H9 (cell line): ENCODE data around the gene IRX4. TPM values are rescaled to one million over a fixed set of nuclear protein-coding genes. Genes with fewer than 3 reads are reported as not detected.

Source experiments
- DNase-seq: peaks from one replicate; pipeline ENCODE4 v3.0.0-alpha.2; 2017
- H2AFZ ChIP-seq: one replicate; pipeline ENCODE4 v1.6.1; 2013; ENCODE audit warnings: mild to moderate bottlenecking, low read length, control low read depth, moderate library complexity
- H2AK5ac ChIP-seq: 2 replicates; pipeline ENCODE4 v1.6.1; 2013; ENCODE audit warnings: low read length, control low read depth, mixed read lengths; ENCODE audit not compliant: insufficient read length
- H2BK120ac ChIP-seq: one replicate; pipeline ENCODE4 v1.6.1; 2013; ENCODE audit warnings: low read depth, mild to moderate bottlenecking, low read length, control low read depth, inconsistent platforms; ENCODE audit not compliant: poor library complexity, severe bottlenecking
- H2BK12ac ChIP-seq: 2 replicates; pipeline ENCODE4 v1.6.1; 2013; ENCODE audit warnings: low read length, control low read depth, mixed read lengths, low read depth; ENCODE audit not compliant: insufficient read length
- H2BK15ac ChIP-seq: 2 replicates; pipeline ENCODE4 v1.6.1; 2013; ENCODE audit warnings: low read depth, low read length, control low read depth
- H2BK20ac ChIP-seq: one replicate; pipeline ENCODE4 v1.6.1; 2013; ENCODE audit warnings: low read depth, mild to moderate bottlenecking, low read length, control low read depth, inconsistent platforms; ENCODE audit not compliant: poor library complexity, severe bottlenecking
- H2BK5ac ChIP-seq: 2 replicates; pipeline ENCODE4 v1.6.1; 2013; ENCODE audit warnings: low read length, control low read depth, mixed read lengths; ENCODE audit not compliant: insufficient read length
- H3K14ac ChIP-seq: 2 replicates; pipeline ENCODE4 v1.6.1; 2013; ENCODE audit warnings: low read length, control low read depth; ENCODE audit not compliant: insufficient read depth
- H3K18ac ChIP-seq: 2 replicates; pipeline ENCODE4 v1.6.1; 2013; ENCODE audit warnings: low read depth, mild to moderate bottlenecking, mixed read lengths, low read length, control low read depth; ENCODE audit not compliant: insufficient read length
- H3K23ac ChIP-seq: 2 replicates; pipeline ENCODE4 v1.6.1; 2013; ENCODE audit warnings: low read length, control low read depth, mixed read lengths, low read depth; ENCODE audit not compliant: insufficient read length
- H3K23me2 ChIP-seq: 2 replicates; pipeline ENCODE4 v1.6.1; 2013; ENCODE audit warnings: low read depth, mild to moderate bottlenecking, mixed read lengths, low read length, control low read depth; ENCODE audit not compliant: insufficient read length, poor library complexity, severe bottlenecking
- H3K27ac ChIP-seq: 2 replicates; pipeline ENCODE4 v1.5.1; 2013; ENCODE audit warnings: low read length, control low read depth, mixed read lengths, low read depth; ENCODE audit not compliant: insufficient read length
- H3K27me3 ChIP-seq: 2 replicates; pipeline ENCODE4 v1.6.1; 2013; ENCODE audit warnings: low read length, control low read depth, inconsistent platforms; ENCODE audit not compliant: insufficient read depth
- H3K4ac ChIP-seq: 2 replicates; pipeline ENCODE4 v1.6.1; 2013; ENCODE audit warnings: low read depth, mild to moderate bottlenecking, control low read depth, inconsistent platforms, low read length, moderate library complexity
- H3K4me1 ChIP-seq: 2 replicates; pipeline ENCODE4 v1.6.1; 2013; ENCODE audit warnings: low read length, control low read depth, inconsistent platforms; ENCODE audit not compliant: insufficient read depth
- H3K4me2 ChIP-seq: 2 replicates; pipeline ENCODE4 v1.6.1; 2013; ENCODE audit warnings: low read length, control low read depth, mixed read lengths; ENCODE audit not compliant: insufficient read length, insufficient read depth
- H3K56ac ChIP-seq: 2 replicates; pipeline ENCODE4 v1.6.1; 2013; ENCODE audit warnings: low read depth, mild to moderate bottlenecking, mixed read lengths, low read length, control low read depth; ENCODE audit not compliant: insufficient read length
- H3K79me1 ChIP-seq: 2 replicates; pipeline ENCODE4 v1.6.1; 2013; ENCODE audit warnings: low read depth, mild to moderate bottlenecking, moderate library complexity, low read length, control low read depth, inconsistent platforms; ENCODE audit not compliant: insufficient read depth, poor library complexity, severe bottlenecking
- H3K79me2 ChIP-seq: 2 replicates; pipeline ENCODE4 v1.6.1; 2013; ENCODE audit warnings: low read length, control low read depth, inconsistent platforms; ENCODE audit not compliant: insufficient read depth
- H3K9ac ChIP-seq: 2 replicates; pipeline ENCODE4 v1.6.1; 2013; ENCODE audit warnings: low read length, control low read depth, mixed read lengths; ENCODE audit not compliant: insufficient read length; ENCODE audit errors: extremely low read depth
- H3K9me3 ChIP-seq: one replicate; pipeline ENCODE4 v1.6.1; 2013; ENCODE audit warnings: low read depth, low read length, inconsistent platforms; ENCODE audit not compliant: control insufficient read depth
- H3T11ph ChIP-seq: one replicate; pipeline ENCODE4 v1.6.1; 2013; ENCODE audit warnings: mild to moderate bottlenecking, low read length, control low read depth, inconsistent platforms
- H4K20me1 ChIP-seq: one replicate; pipeline ENCODE4 v1.6.1; 2013; ENCODE audit not compliant: control insufficient read depth, insufficient read length, insufficient read depth
- H4K5ac ChIP-seq: 2 replicates; pipeline ENCODE4 v1.6.1; 2013; ENCODE audit warnings: low read depth, mild to moderate bottlenecking, mixed read lengths, low read length, control low read depth; ENCODE audit not compliant: insufficient read length
- H4K8ac ChIP-seq: replicated peaks from 2 replicates; pipeline ENCODE4 v1.6.1; 2013; ENCODE audit warnings: low read length, control low read depth, mixed read lengths, low read depth; ENCODE audit not compliant: insufficient read length
- H4K91ac ChIP-seq: 2 replicates; pipeline ENCODE4 v1.6.1; 2013; ENCODE audit warnings: low read depth, mild to moderate bottlenecking, moderate library complexity, mixed read lengths, low read length, control low read depth; ENCODE audit not compliant: insufficient read length
- H3K27ac Mint-ChIP-seq, 3 experiments: 2 replicates in 2 of 3; 3 replicates in 1 of 3; pipeline ENCODE4 v1.8.0; 2020 to 2021; ENCODE audit warnings: mixed read lengths in 3 of 3, mild to moderate bottlenecking in 1 of 3, moderate library complexity in 1 of 3
- H3K27me3 Mint-ChIP-seq: 2 replicates; pipeline ENCODE4 v1.8.0; 2021; ENCODE audit warnings: low read depth, mild to moderate bottlenecking, moderate library complexity, mixed read lengths
- H3K36me3 Mint-ChIP-seq, 3 experiments: 2 replicates in 2 of 3; 3 replicates in 1 of 3; pipeline ENCODE4 v1.8.0; 2020 to 2021; ENCODE audit warnings: low read depth in 3 of 3, mixed read lengths in 3 of 3; ENCODE audit not compliant: insufficient read depth in 1 of 3
- H3K4me1 Mint-ChIP-seq, 2 experiments: 2 replicates each; pipeline ENCODE4 v1.8.0; 2020; ENCODE audit warnings: mixed read lengths in 2 of 2
- H3K4me3 Mint-ChIP-seq, 2 experiments: 2 replicates in 1 of 2; 3 replicates in 1 of 2; pipeline ENCODE4 v1.8.0; 2020 to 2021; ENCODE audit warnings: mild to moderate bottlenecking in 2 of 2, mixed read lengths in 2 of 2, moderate library complexity in 1 of 2
- H3K9me3 Mint-ChIP-seq, 2 experiments: 2 replicates in 1 of 2; 3 replicates in 1 of 2; pipeline ENCODE4 v1.8.0; 2020; ENCODE audit warnings: mild to moderate bottlenecking in 2 of 2, mixed read lengths in 2 of 2, moderate library complexity in 1 of 2
- WGBS: extraction: QIAGEN DNeasy Blood & Tissue Kit; methylation state at CpG from one replicate; pipeline ENCODE4 v1.1.7; 2013; ENCODE audit warnings: missing lambda C conversion rate, low lambda C conversion rate, mixed read lengths; ENCODE audit not compliant: insufficient read length; ENCODE audit errors: extremely low coverage; 5-methylcytosine and 5-hydroxymethylcytosine counted together
- total RNA-seq: library from RNA; stranded (reverse); gene quantifications from 2 replicates; pipeline ENCODE4 v1.2.1, GENCODE V29; 2021
- TF ChIP-seq, protein P1 (sequence below): fragments of 200-600 bp; sonication (generic); conservative IDR thresholded peaks from 3 replicates; pipeline ENCODE4 v1.8.0; 2021; ENCODE audit warnings: antibody characterized with exemption, mild to moderate bottlenecking

Gene IRX4
- total RNA-seq, 1 experiment from 2014 or later = 3.2 TPM

DNA sequence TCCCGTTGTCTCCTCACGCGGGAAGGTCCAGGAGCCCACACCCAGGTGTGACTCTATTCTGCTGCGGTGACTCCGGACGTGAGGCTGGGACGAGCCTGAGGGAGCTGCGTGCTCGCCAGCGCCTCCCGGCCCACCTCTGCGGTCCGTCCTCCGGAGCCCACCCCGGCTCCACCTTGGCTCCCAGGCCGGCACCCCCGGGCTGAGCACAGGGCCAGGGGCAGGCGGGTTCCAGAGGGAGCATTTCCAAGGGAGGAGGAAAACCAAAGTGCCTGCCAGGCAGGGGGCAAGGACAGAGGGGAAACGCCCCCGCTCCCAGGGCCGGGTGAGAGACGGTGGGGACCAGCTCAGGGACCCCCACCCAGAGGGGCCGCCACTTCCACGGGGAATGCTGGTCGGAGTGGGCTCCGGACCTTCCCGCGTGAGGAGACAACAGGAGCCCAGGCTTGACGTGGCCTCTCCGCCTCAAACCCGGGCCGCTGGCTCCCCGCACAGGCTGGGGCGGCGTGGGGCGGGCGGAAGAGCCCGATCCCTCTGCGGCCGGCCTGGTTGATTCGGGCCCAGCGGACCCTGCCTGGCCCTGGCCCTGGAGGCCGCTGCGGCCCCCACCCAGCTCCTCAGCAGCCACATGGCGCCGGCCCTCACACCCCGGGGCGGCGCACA lies 26.0 kb downstream of the IRX4 start:
- Histone ChIP-seq H3K4me2 (no peak overlapping the region), H2BK20ac (no peak overlapping the region), H2BK5ac (no peak overlapping the region), H2AK5ac (no peak overlapping the region), H3K27me3 (peaks cover 13% of the 10 kb centered on the region; the same call in 1 of the 2 replicates), H3K23me2 (peaks cover 1% of the 10 kb centered on the region), H2BK120ac (no peak overlapping the region), H4K5ac (no peak overlapping the region), H3K9me3 (no peaks in the 10 kb centered on the region), H2AFZ (no peak overlapping the region), H3T11ph (no peak overlapping the region), H3K79me1 (no peaks in the 10 kb centered on the region), H3K23ac (no peak overlapping the region), H3K4ac (no peak overlapping the region), H3K79me2 (no peaks in the 10 kb centered on the region), H2BK12ac (no peak overlapping the region), H4K20me1 (no peaks in the 10 kb centered on the region), H4K91ac (no peak overlapping the region), H4K8ac (no peak overlapping the region), H2BK15ac (no peak overlapping the region; the same call in 1 of the 2 replicates), H3K18ac (no peak overlapping the region), H3K9ac (no peak overlapping the region), H3K27ac (no peak overlapping the region), H3K56ac (no peak overlapping the region), H3K4me1 (no peaks in the 10 kb centered on the region; the same call in 1 of the 2 replicates), H3K14ac (no peak overlapping the region; the same call in 1 of the 2 replicates)
- WGBS = no CpG with 5 or more reads among the region's 49 CpGs
- no peaks in the 10 kb centered on the region for H3K9me3 Mint-ChIP-seq
- no peak overlapping the region for H3K27ac Mint-ChIP-seq
- H3K4me1 Mint-ChIP-seq = peaks cover 3 to 7% of the 10 kb centered on the region in 2 experiments; a peak in 2 of 4 replicates
- TF ChIP-seq, protein P1, sequence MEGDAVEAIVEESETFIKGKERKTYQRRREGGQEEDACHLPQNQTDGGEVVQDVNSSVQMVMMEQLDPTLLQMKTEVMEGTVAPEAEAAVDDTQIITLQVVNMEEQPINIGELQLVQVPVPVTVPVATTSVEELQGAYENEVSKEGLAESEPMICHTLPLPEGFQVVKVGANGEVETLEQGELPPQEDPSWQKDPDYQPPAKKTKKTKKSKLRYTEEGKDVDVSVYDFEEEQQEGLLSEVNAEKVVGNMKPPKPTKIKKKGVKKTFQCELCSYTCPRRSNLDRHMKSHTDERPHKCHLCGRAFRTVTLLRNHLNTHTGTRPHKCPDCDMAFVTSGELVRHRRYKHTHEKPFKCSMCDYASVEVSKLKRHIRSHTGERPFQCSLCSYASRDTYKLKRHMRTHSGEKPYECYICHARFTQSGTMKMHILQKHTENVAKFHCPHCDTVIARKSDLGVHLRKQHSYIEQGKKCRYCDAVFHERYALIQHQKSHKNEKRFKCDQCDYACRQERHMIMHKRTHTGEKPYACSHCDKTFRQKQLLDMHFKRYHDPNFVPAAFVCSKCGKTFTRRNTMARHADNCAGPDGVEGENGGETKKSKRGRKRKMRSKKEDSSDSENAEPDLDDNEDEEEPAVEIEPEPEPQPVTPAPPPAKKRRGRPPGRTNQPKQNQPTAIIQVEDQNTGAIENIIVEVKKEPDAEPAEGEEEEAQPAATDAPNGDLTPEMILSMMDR = no peak
- no peak overlapping the region for H3K4me3 Mint-ChIP-seq
- no peak for DNase-seq
- H3K36me3 Mint-ChIP-seq = no peaks in the 10 kb centered on the region; a peak in 1 of 7 replicates
- peaks cover 39% of the 10 kb centered on the region for H3K27me3 Mint-ChIP-seq
